ENCODE data around the gene TGFBR3L.

The TGFBR3L gene

GRCh38 chr19:7871437-7872305, 43.0 kb upstream of the TGFBR3L start:
- DNase-seq (ENCODE audit: insufficient read length) (no peak), FAIRE-seq (peak; percentile 68)
- TF ChIP-seq TAF1 (IDR thresholded peaks at IDR 0.05; ENCODE audit: borderline replicate concordance, low read depth, low read length) (no peak), POLR2AphosphoS5 (IDR thresholded peaks at IDR 0.05; ENCODE audit: low read depth, low read length) (no peak), POLR2A (IDR thresholded peaks at IDR 0.05; ENCODE audit: low read depth, low read length) (no peak)

GRCh38 chr19:7872306-7873204, 42.1 kb upstream of the TGFBR3L start:
- no peak for FAIRE-seq
- no peak for TF ChIP-seq POLR2AphosphoS5 (IDR thresholded peaks at IDR 0.05; ENCODE audit: low read depth, low read length)
- no peak for TF ChIP-seq TAF1 (IDR thresholded peaks at IDR 0.05; ENCODE audit: borderline replicate concordance, low read depth, low read length)
- no peak for TF ChIP-seq POLR2A (IDR thresholded peaks at IDR 0.05; ENCODE audit: low read depth, low read length)
- DNase-seq (ENCODE audit: insufficient read length): no peak

GRCh38 chr19:7873304-7874075, 41.1 kb upstream of the TGFBR3L start:
- FAIRE-seq (no peak), DNase-seq (ENCODE audit: insufficient read length) (no peak)
- TF ChIP-seq POLR2AphosphoS5 (IDR thresholded peaks at IDR 0.05; ENCODE audit: low read depth, low read length) (no peak), POLR2A (IDR thresholded peaks at IDR 0.05; ENCODE audit: low read depth, low read length) (no peak), TAF1 (IDR thresholded peaks at IDR 0.05; ENCODE audit: borderline replicate concordance, low read depth, low read length) (no peak)

DNA sequence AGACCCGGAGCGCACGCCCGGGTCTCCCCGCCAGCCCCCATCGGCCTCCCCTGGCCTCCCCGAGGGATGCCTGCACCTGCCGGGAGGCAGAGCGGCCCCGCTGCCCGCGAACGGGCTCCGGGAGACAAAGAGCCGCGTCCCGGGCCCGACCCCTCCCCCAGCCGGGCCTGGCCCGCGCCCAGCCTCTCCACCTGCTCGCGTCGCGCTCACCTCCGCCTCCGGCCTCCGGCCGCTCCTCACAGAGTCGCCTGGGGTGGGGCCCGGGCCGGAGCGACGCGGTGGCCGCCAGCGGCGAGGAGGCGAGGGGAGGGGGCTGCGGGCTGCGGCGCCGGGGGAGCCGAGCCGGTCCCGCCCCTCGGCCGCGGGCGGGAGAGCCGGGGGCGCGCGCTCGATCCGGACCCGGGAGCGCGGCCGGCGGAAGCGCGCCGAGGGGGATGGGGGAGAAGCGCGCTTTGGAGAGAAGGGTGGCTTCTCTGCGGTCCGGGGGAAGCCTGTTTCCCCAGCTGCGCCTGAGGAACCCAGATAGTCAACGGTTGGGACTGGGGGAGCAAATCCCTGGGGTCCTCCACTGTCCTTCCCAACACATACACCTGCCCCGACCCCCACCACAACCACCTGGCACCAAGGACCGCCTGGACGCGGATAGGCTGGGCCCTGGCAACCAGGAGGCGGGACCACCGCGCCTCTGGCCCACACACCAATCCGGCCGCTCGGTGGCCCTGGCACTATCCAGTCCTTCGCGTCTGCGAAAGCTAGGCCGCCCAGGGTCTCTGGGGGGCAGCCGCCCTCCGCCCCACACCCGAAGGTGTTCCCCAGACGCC, 40.3 kb upstream of the TGFBR3L start, which contains the start of gene PRR36:
TSS of gene PRR36 (minus strand) at position 315 of the 821 bp plus-strand sequence. CDS start 701 bp downstream, outside the sequence.
- no peak for FAIRE-seq
- TF ChIP-seq TAF1 (IDR thresholded peaks at IDR 0.05; ENCODE audit: borderline replicate concordance, low read depth, low read length): no peak
- no peak for TF ChIP-seq POLR2AphosphoS5 (IDR thresholded peaks at IDR 0.05; ENCODE audit: low read depth, low read length)
- TF ChIP-seq POLR2A (IDR thresholded peaks at IDR 0.05; ENCODE audit: low read depth, low read length): no peak
- no peak for DNase-seq (ENCODE audit: insufficient read length)

DNA sequence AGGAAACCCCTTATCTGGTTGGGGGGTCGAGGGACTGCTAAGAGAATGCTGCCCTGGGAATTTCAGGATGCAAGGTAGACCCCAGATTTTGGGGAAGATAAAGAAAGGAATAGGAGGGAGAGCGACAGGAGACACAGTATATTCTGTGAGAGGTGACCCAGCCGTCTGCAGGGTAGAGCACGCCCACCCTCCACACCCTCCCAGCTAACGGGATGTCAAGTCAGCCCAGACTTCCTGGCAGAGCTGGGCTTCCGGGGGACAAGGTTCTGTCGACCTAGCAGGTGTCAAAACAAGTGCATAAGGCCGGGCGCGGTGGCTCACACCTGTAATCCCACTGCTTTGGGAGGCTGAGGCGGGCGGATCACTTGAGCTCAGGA, 39.7 kb upstream of the TGFBR3L start:
- DNase-seq (ENCODE audit: insufficient read length) (no peak), FAIRE-seq (no peak)
- no peak for TF ChIP-seq POLR2A (IDR thresholded peaks at IDR 0.05; ENCODE audit: low read depth, low read length)
- TF ChIP-seq POLR2AphosphoS5 (IDR thresholded peaks at IDR 0.05; ENCODE audit: low read depth, low read length): no peak
- TF ChIP-seq TAF1 (IDR thresholded peaks at IDR 0.05; ENCODE audit: borderline replicate concordance, low read depth, low read length): no peak

DNA sequence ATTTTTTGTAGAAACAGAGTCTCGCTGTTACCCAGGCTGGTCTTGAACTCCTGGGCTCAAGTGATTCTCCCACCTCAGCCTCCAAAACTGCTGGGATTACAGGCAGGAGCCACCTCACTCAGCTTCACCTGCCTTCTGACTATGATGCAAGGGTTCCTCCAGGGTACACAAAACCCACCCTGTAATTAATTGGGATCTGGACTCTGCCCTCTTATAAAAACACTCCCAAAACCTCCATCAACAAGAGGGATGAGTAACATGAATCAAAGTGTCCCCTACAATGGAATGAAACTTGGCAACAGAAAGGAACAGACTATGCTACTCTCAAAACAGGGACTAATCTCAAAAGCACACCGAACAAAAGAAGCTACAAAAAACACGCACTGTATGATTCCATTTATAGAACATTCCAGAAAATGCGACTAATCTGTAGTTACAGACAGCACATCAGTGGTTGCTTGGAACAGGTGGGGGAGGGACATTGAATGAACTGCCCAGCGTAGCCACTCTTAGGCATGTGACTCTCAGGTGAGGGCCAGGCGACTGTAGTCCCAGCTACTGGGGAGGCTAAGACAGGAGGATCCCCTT, 37.3 kb upstream of the TGFBR3L start:
- TF ChIP-seq POLR2AphosphoS5 (IDR thresholded peaks at IDR 0.05; ENCODE audit: low read depth, low read length) (no peak), TAF1 (IDR thresholded peaks at IDR 0.05; ENCODE audit: borderline replicate concordance, low read depth, low read length) (no peak), POLR2A (IDR thresholded peaks at IDR 0.05; ENCODE audit: low read depth, low read length) (no peak)
- no peak for FAIRE-seq
- no peak for DNase-seq (ENCODE audit: insufficient read length)

DNA sequence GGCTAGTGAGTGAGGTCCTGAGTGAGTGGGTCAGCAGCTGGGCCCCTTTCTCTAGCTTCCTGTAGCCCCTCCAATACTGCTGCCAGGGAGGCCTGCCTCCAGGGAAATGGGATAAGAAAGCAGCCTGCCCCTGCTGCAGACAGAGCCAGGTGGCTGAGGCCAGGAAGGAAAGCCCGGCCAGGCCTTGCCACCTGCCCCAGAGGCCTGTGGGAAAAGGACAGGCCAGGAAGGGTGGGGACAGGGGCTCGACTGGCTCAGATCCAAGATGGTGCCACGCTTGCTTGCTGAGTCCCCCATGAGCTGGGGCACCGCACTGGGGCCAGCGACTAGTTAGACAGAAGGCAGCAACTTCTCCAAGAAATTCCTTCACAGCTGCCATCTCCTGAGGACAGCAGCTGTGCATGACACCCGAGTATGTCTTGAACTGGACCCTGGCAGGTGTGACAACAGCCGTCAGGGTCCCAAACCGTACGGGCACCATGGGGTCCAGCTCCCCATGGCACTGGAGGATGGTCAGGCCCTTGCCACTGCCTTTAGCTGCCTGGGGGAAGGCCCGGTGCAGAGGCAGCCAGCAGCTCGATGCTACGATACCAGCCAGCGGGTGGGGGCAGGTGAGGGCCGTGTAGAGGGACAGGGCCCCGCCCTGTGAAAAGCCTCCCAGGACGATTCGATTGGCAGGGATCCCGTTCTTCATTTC, 35.4 kb upstream of the TGFBR3L start:
- DNase-seq (ENCODE audit: insufficient read length): no peak
- TF ChIP-seq POLR2A (IDR thresholded peaks at IDR 0.05; ENCODE audit: low read depth, low read length): no peak
- TF ChIP-seq TAF1 (IDR thresholded peaks at IDR 0.05; ENCODE audit: borderline replicate concordance, low read depth, low read length): no peak
- TF ChIP-seq POLR2AphosphoS5 (IDR thresholded peaks at IDR 0.05; ENCODE audit: low read depth, low read length): no peak
- FAIRE-seq: no peak

- DNase-seq (ENCODE audit: insufficient read length): no peak
- TF ChIP-seq TAF1 (IDR thresholded peaks at IDR 0.05; ENCODE audit: borderline replicate concordance, low read depth, low read length) (no peak), POLR2AphosphoS5 (IDR thresholded peaks at IDR 0.05; ENCODE audit: low read depth, low read length) (no peak), POLR2A (IDR thresholded peaks at IDR 0.05; ENCODE audit: low read depth, low read length) (no peak)
- no peak for FAIRE-seq
Measured at GRCh38 chr19:7879836-7880235, 34.8 kb upstream of the TGFBR3L start.

DNA sequence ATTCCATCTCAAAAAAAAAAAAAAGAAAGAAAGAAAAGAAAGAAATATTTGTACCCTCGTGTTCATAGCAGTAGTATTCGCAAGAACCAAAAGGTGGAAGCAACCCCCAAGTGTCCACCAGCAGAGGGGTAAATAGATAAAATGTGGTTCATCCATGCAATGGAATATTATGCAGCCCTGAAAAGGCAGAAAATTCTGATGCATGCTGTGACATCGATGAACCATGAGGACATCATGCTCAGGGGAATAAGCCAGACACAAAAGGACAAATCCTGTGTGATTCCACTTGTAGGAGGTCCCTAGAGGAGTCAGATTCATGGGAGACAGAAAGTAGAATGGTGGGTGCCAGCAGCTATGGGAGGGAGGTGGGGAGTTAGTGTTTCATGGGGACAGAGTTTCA, 32.7 kb upstream of the TGFBR3L start:
- no peak for TF ChIP-seq POLR2A (IDR thresholded peaks at IDR 0.05; ENCODE audit: low read depth, low read length)
- no peak for TF ChIP-seq POLR2AphosphoS5 (IDR thresholded peaks at IDR 0.05; ENCODE audit: low read depth, low read length)
- TF ChIP-seq TAF1 (IDR thresholded peaks at IDR 0.05; ENCODE audit: borderline replicate concordance, low read depth, low read length): no peak
- FAIRE-seq (no peak), DNase-seq (ENCODE audit: insufficient read length) (no peak)
